Choroid plexus epithelial cell (primary cell): Measurements from ENCODE around the gene MANBA.
"Not testable (repeated sequence)": the region's sequence is repeated elsewhere in the genome, so short reads cannot be mapped to it uniquely, and the experiment has no call there.

ENCODE experiments used
- DNase-seq: peaks from one replicate; pipeline ENCODE4 v3.0.0-alpha.2; 2010; ENCODE audit warnings: low read depth
- H3K4me3 ChIP-seq: 2 replicates; pipeline ENCODE4 v1.5.1; 2011; ENCODE audit warnings: low read depth, mild to moderate bottlenecking, control low read depth, low read length, moderate library complexity
- TF ChIP-seq, protein P1 (sequence below): conservative IDR thresholded peaks from 2 replicates; pipeline ENCODE4 v1.5.1; 2011; ENCODE audit warnings: low read depth, mild to moderate bottlenecking, control low read depth, inconsistent platforms, low read length, moderate library complexity

The MANBA gene

DNA sequence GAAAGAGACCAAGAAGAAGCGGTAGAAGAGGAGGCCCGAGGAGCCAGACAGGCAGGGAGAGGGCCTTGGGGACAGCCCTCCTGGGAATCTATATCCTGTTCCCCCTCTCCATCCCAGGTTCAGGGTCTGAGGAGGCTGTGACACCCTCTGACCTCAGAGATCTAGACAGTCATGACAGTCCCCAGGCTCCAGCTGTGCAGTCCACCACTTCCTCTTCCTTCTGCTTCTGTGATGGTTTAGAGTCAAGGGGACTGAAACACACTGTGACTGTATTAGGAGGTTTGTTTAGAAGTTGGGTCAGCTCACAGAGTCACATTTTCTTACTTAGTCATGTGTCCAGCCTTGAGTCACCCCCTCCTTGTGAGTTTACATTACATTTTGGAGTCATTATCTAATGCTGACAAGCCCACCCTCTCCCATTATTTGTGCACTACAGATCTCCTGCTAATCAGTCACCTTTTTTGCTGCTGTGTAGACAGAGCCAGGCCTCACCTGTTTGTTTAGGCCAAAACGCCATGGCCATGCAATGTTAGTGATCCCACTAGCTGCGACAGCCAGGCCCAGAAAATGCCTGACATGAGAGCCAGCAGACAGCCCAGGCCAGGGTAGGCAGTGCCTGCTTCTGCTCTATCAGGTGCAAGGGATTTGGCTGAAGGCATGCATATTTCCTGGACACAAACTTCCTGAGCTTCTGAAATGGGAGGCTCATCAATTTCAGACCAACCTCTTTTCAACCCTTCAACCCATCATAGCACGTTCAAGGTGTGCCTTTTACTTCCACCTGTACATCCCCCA lies 26.0 kb downstream of the MANBA start:
- DNase-seq, result peak; percentile 41
- TF ChIP-seq, protein P1, sequence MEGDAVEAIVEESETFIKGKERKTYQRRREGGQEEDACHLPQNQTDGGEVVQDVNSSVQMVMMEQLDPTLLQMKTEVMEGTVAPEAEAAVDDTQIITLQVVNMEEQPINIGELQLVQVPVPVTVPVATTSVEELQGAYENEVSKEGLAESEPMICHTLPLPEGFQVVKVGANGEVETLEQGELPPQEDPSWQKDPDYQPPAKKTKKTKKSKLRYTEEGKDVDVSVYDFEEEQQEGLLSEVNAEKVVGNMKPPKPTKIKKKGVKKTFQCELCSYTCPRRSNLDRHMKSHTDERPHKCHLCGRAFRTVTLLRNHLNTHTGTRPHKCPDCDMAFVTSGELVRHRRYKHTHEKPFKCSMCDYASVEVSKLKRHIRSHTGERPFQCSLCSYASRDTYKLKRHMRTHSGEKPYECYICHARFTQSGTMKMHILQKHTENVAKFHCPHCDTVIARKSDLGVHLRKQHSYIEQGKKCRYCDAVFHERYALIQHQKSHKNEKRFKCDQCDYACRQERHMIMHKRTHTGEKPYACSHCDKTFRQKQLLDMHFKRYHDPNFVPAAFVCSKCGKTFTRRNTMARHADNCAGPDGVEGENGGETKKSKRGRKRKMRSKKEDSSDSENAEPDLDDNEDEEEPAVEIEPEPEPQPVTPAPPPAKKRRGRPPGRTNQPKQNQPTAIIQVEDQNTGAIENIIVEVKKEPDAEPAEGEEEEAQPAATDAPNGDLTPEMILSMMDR, result no peak
- H3K4me3 ChIP-seq, result no peak overlapping the region

DNA sequence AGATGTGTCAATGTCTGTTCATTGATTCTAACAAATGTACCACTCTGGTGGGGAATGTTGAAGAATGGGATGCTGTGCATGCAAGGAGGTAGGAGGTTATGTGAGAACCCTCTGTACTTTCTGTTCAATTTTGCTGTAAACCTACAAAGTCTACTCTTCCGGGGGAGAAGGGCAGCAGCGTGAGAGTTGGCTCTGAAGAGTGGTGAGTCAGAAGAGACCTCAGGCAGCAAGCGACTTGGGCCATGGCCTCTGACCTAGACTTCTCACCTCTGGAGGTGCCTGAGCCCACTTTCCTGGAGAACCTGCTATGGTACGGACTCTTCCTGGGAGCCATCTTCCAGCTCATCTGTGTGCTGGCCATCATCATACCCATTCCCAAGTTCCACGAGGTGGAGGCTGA lies 26.7 kb downstream of the MANBA start:
- no peak for DNase-seq
- no peak overlapping the region for H3K4me3 ChIP-seq
- TF ChIP-seq, protein P1, result no peak

DNA sequence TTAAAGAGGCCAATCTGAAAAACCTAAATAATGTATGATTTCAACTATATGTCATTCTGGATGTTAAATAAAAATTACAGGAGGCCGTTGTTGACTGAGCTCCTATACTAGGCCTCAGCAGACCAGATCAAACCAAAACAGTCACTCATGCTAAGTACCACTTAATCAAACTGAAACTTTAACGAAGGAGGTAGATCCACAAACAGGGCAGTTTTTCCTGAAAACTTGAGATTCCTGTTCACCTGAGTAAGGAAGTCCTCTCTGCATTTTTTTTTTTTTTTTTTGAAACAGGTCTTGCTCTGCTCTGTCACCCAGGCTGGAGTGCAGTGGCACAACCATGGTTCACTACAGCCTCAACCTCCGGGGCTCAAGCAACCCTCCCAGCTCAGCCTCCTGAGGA lies 27.7 kb downstream of the MANBA start:
- TF ChIP-seq, protein P1, result no peak
- no peak overlapping the region for H3K4me3 ChIP-seq
- DNase-seq, result no peak

DNA sequence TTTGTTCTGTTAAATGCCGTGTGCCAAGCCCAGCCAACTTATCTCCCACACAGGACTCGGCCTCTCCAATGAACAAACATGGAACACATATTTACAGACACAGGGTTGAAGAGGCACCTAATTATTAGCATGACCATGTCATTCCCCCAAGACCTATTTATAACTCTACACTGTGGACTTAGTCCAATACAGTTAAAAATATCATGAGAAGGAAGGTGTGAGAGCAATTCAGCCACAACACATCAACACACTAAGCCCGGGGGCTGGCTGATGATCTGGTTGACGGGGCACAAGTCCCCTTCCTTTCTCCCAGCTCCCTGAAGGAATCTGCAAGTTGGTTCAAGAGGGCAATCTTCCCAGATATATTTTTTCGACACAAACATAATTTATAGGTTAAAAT lies 28.1 kb downstream of the MANBA start:
- no peak overlapping the region for H3K4me3 ChIP-seq
- TF ChIP-seq, protein P1, result no peak
- no peak for DNase-seq

DNA sequence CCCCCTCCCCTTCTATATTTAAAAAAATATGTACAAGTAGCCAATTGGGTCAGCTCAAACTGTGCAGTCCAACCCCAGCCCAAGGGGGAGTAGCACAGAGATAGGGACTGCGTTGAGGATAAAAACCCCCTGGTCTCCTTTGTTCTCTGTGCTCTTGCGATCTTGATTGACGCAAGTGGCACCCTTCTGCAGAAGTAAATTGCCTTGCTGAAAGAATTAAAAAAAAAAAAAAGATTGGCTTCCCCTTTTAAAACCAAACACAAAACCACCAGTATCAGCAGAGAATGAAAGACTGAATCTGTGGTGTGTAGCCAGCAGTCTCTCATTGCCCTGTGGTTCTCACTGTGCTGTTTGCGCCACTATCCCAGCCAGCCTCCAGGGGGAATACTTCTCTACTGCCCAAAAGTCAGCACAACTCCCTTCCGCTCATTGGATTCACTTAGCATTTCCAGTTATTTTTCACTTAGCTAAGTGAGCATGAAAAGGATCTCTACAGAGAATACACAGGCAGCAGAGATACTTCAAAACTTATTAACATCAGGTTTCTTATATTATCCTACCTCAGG lies 29.7 kb downstream of the MANBA start:
- no peak for DNase-seq
- no peak overlapping the region for H3K4me3 ChIP-seq
- TF ChIP-seq, protein P1, result peak; percentile 26

DNA sequence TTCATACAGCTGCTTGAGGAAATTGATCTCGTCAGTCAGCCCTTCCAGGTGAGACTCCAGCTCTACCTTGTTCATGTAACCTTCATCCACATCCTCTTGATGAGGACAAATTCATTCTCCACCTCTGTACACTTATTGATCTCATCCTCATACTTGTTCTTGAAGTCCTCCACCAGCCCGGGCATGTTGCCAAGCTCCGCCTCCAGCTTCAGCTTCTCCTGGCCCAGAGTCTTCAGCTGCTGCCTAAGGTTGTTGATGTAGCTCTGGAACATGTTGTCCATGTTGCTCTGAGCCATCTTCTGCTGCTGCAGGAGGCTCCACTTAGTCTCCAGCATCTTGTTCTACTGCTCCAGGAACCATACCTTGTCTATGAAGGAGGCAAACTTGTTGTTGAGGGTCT lies 31.3 kb downstream of the MANBA start:
- DNase-seq, result peak; percentile 47
- not testable (repeated sequence) for H3K4me3 ChIP-seq

DNA sequence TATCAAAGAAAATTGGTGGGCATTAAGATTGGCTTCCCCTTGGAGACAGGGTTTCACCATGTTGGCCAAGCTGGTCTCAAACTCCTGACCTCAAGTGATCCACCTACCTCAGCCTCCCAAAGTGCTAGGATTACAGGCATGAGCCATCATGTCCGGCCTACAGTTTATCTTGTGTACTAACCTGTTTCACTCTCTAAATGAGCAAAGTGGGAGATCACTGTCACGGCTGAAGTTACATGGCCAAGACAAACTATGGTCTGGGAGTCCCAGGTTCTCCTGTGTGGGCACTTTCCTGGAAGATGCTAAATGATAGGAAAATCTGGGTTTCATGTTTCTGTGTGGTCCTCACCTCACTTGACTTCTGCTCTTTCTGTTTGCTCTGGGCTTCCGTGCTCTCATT lies 33.8 kb downstream of the MANBA start:
- not testable (repeated sequence) for H3K4me3 ChIP-seq, DNase-seq

DNA sequence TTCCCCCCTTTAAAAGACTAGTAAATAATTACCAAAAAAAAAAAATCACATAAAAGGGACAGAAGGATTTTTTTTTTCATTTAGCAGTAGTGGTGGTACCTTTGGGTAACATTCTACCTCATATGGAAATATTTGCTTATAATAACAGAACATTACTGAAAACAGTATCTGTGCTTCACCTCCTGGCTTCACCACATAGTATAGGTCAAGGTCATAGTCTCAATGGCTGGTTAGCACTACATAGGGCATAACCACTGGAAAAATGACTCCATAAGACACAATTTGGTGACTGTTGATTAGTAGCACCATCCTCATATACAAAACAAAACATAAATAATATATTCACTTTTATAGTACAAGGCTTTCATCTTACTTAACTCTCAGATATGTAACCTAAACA lies 34.7 kb downstream of the MANBA start:
- no peak for DNase-seq
- H3K4me3 ChIP-seq, result no peak overlapping the region
- TF ChIP-seq, protein P1, result no peak
